Medulla oblongata (tissue), 1 donor: ENCODE data around the gene SLC23A2.
"Not testable (repeated sequence)": the region's sequence is repeated elsewhere in the genome, so short reads cannot be mapped to it uniquely, and the experiment has no call there.

Experiments used
- DNase-seq: peaks from one replicate; pipeline ENCODE4 v3.0.0-alpha.2; 2015; ENCODE audit errors: extremely low spot score

Gene SLC23A2

GRCh38 chr20:5001174-5002076, at the start of gene SLC23A2:
Gene SLC23A2, minus strand, starts transcription at chr20:5001510. Its CDS starts 68,948 bp downstream, at chr20:4932562.
- peak; percentile 34 for DNase-seq

- no peak for DNase-seq
These were observed 45.5 kb upstream of the SLC23A2 start for GRCh38 chr20:5046656-5047339.

GRCh38 chr20:5045906-5046305, 44.6 kb upstream of the SLC23A2 start:
- no peak for DNase-seq

GRCh38 chr20:5044075-5044620, 42.8 kb upstream of the SLC23A2 start:
- no peak for DNase-seq

- no peak for DNase-seq
These were observed 40.1 kb upstream of the SLC23A2 start for GRCh38 chr20:5041433-5041832.

- DNase-seq, result no peak
These were observed 39.0 kb upstream of the SLC23A2 start for GRCh38 chr20:5040345-5040744.

GRCh38 chr20:5039889-5040288, 38.6 kb upstream of the SLC23A2 start:
- DNase-seq, result no peak

GRCh38 chr20:5039255-5039657, 37.9 kb upstream of the SLC23A2 start:
- DNase-seq, result no peak

- no peak for DNase-seq
These were observed 35.5 kb upstream of the SLC23A2 start for GRCh38 chr20:5036828-5037227.

- not testable (repeated sequence) for DNase-seq
These were observed 34.2 kb upstream of the SLC23A2 start for GRCh38 chr20:5035518-5035917.

- DNase-seq, result no peak
These were observed 32.3 kb upstream of the SLC23A2 start for GRCh38 chr20:5033566-5033965.

GRCh38 chr20:5031701-5032100, 30.4 kb upstream of the SLC23A2 start:
- DNase-seq, result not testable (repeated sequence)

GRCh38 chr20:5031206-5031557, 29.9 kb upstream of the SLC23A2 start:
- DNase-seq, result no peak

GRCh38 chr20:5030348-5031205, 29.3 kb upstream of the SLC23A2 start:
- DNase-seq, result peak; percentile 26

GRCh38 chr20:5028258-5029059, 27.1 kb upstream of the SLC23A2 start:
- not testable (repeated sequence) for DNase-seq

- DNase-seq, result peak; percentile 31
These were observed 23.7 kb upstream of the SLC23A2 start for GRCh38 chr20:5024982-5025381.

GRCh38 chr20:5024103-5024502, 22.8 kb upstream of the SLC23A2 start:
- DNase-seq, result no peak

- not testable (repeated sequence) for DNase-seq
These were observed 21.9 kb upstream of the SLC23A2 start for GRCh38 chr20:5023171-5023570.

GRCh38 chr20:5020760-5021159, 19.4 kb upstream of the SLC23A2 start:
- DNase-seq, result no peak

GRCh38 chr20:5013682-5014447, 12.6 kb upstream of the SLC23A2 start:
- no peak for DNase-seq
